Activated gamma-delta T cell treated with anti-CD3 and anti-CD28 coated beads, Interleukin-2, amount 50 U/mL, for 16 hours (primary cell): ENCODE measurements around the gene TFR2.

Source experiments
- DNase-seq: peaks from one replicate; pipeline ENCODE4 v3.0.0-alpha.2; 2020; ENCODE audit warnings: low read depth

The TFR2 gene

DNA sequence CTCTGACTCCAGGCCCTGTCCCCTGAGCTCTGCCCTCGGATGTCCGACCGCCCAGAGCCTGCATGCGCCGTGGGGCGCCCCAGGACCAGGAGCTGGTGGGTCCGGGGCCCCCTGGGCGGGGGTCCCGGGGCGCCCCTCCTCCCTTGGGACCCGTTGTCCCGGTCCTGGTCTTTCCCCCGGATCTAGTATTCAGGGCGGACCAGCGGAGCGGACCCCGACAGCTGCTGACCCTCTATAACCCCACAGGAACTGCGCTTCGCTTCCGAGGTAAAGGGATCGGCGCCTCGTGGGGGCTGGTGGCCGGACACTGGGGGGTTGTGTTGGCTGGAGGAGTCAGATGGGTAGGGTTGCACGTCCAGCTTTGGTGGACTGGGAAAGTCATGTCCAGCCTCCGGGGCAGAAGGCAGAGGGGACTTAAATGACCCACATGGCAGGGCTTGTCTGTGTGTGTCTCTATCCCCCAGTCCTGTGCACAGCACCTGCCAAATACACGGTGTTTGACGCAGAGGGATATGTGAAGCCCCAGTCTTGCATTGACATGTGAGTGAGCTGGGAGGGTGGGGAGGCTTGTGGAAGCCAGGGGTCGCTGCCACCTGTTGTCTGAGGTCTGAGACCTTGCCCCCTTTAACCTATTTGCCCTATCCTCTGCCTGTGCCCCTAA, 28.5 kb downstream of the TFR2 start:
- DNase-seq, result no peak

DNA sequence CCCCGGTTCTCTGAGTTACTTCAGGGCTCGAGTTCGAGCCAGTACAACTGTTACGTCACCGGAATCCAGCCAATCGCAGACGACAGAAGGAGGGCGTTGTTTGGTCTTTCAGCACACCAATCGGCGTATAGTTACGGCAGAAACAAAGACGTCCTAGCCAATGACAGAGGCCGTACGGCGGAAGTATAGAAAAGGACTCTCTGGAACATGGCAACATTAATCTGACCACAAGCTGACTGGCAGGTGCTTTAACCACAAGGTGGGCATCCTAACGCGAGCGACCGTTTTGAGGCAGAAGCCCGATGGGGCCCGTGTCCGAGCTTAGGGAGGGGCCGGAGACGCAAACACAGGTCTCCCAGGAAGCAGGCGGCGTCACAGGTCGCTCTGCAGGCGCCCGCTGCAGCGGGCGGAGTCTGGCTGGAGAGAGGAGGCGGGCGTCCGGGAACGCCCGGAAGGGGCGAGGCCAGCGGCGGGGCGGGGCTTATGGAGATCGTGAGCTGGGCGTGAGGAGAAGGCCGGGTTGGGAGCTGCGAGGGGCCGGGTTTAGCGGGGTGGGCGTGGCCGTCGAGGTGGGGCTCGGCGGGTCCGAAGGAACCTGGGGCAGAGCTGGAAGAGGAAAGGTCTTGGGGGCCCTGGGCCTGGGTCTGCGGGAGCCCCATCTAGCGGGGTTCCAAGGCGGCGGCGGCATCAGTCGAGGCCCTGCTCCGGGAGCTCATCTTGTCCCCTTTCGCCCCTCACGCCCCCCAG, 29.2 kb downstream of the TFR2 start, which contains the start of gene MOSPD3:
MOSPD3 (plus strand) TSS at position 558 of the 747 bp plus-strand sequence. CDS start 252 bp downstream, outside the sequence.
- DNase-seq, result peak; percentile 96

DNA sequence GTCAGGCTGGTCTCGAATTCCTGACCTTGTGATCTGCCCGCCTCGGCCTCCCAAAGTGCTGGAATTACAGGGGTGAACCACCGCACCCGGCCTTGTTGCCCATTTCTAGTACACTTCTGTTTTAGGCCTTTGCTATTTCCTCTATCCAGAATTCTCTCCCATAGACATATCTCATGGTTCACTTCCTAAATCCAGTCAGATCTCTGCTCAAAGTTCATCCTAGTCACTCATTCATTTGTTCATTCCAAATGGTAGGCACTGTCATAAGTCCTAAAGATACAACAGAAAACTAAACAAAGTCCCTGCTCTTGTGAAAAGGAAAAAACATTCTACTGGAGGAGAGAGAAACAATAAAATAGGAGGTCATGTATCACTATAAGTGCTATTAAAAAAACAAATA, 31.4 kb downstream of the TFR2 start:
- no peak for DNase-seq

DNA sequence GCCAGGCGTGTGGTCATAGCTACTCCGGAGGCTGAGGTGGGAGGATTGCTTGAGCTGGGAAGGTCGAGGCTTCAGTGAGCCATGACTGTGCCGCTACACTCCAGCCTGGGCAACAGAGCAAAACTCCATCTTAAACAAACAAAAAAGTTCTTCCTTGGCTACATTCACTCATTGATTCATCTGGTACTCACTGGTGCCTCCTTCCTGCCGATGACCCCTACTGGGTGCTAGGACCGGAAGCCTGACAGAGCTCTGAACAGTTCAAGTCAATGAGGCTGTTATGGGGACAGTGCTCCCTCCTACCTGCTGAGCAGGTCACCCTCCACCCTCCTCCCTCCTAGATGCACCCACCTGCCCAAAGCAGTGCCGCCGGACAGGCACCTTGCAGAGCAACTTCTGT, 34.2 kb downstream of the TFR2 start:
- no peak for DNase-seq

DNA sequence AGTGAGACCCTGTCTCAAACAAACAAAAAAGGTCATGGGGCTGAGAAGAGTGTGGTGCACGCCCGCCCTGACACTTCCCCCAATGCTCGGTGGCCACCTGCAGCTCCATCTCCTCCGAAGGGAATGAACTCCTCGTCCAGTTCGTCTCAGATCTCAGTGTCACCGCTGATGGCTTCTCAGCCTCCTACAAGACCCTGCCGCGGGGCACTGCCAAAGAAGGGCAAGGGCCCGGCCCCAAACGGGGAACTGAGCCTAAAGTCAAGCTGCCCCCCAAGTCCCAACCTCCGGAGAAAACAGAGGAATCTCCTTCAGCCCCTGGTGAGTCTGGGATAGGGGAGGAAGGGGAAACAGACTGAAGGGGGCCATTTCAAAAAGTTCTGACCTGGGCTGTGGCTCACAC, 35.0 kb downstream of the TFR2 start:
- no peak for DNase-seq

DNA sequence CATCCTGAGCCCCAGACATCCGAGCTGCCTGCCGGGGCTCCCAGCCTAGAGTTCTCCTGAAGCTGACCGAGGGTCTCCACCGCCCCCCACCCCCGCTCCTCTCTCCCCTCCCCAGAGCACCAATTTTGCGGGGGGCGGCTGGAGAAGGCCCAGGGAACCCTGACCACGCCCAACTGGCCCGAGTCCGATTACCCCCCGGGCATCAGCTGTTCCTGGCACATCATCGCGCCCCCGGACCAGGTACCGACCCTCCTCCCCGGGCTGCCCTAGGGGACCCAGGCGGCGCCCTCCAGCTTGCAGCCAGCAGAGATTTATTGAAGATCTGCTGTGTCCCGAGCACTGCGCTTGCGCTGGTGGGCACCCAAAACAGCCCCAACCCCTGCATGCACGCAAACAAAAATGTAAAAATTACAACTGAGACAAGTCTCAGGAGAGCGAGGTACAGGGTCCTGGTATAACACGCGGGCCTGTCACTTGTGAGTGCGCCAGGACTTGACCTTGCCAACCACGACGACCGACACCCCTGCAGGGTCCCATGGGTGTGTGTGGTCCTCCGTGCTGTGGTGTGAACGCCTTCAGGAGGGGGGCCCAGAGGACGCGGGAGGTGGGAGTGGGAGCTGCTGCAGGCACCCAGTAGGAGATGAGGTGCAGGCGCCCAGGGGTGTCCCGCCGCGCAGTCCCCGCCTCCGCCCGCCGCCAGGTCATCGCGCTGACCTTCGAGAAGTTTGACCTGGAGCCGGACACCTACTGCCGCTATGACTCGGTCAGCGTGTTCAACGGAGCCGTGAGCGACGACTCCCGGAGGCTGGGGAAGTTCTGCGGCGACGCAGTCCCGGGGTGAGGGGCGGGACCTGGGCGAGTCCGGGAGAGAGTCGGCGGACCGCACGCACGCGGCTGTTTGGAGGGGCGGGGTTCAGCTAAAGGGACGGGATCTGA, 36.1 kb downstream of the TFR2 start:
- DNase-seq, result no peak

DNA sequence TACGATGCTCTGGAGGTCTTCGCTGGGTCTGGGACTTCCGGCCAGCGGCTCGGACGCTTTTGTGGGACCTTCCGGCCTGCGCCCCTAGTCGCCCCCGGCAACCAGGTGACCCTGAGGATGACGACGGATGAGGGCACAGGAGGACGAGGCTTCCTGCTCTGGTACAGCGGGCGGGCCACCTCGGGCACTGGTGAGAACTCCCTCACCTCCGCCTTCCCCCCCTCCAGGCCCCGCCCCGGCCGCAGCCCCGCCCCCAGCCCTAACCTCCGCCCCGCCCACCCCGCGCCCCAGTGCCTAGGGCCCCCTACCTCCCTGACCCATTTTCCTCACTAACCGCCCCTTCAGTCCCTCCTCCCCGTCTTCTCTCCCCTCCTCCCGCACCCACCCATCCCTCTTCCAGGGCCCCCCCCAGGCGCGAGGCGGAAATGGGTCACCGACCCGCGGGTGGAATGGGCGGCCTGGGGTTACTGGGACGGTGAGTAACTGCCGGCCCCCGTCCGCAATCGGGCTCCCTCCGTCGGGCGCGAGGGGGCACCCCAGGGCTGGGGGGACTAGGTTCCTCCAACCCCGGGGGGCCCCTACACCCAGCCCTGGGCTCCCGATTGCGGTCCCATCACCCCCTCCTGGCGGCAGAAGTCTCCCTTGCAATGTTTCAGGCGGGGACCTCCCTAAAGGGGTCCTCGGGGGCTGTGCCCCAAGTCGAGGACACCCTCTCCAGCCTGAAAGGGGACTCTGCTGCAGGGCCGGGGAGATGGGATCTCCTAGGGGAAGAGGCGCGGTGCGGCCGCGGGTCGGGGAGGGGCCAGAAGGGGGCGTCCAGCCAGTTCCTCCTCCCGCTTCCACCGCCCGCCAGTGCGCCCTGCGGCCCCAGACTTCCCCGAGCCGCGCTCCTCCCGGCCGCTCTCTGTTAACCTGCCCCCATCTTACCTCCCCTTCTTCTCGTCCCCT, 37.0 kb downstream of the TFR2 start:
- peak; percentile 71 for DNase-seq

DNA sequence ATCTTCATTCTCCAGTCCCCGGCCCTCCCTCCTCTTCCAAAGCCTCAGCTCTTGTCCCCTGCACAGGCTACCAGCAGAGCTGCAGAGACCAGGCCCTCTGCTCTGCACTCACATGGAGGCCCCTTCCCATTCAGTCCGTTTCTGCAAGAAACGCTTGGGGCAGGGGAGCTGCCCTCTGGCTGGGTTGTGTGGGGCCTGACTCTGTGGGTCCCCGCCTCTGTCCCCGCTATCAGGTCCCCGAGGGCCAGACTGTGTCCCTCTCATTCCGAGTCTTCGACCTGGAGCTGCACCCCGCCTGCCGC, 37.7 kb downstream of the TFR2 start:
- DNase-seq, result no peak

DNA sequence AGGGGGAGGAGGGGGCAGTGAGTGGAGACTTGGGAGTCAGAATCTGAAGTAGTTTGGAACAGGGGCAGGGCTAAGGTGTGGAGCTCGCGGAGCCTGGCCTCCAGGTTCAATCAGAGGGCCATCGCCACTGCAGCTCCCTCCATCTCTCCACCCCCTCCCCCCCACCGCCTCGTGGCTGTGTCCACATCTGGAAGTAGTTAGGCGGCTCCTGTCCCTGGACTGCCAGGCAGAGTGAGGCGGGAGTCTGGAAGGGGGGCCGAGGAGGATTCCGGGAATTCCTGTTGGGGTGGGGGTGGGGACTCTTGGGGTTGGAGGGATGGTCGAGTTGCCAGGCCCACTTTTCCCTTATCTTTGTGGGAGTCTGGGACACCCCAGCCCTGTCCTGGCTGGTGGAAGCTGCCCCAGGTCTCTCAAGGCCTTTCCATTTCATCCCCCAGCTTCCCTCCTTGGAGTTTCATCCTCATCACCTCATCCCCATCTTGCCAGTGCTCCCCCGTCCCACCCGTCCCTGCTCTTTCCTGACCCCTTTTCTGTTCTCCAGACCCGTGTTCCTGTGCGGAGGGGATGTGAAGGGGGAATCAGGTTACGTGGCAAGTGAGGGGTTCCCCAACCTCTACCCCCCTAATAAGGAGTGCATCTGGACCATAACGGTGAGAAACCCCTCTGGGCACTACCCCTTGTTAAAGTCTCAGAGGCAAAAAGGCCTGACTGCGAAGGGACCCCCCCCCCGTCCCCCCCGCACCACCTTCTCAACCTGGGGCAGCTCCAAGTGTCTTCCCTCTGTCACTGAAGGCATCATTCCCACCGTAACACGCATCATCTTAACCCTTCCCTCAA, 38.2 kb downstream of the TFR2 start:
- DNase-seq, result no peak

DNA sequence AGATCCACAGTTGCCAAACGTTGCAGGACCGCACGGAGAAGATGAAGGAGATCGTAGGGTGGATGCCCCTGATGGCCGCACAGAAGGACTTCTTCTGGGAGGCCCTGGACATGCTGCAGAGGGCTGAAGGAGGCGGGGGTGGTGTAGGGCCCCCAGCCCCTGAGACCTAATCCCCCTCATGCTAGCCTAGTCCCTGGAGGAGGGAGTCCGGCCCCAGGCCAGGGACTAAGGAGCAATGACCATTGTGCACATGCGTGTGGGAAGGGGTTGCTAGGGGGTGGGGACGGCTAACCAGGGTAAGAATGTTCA, 40.7 kb downstream of the TFR2 start:
- no peak for DNase-seq

DNA sequence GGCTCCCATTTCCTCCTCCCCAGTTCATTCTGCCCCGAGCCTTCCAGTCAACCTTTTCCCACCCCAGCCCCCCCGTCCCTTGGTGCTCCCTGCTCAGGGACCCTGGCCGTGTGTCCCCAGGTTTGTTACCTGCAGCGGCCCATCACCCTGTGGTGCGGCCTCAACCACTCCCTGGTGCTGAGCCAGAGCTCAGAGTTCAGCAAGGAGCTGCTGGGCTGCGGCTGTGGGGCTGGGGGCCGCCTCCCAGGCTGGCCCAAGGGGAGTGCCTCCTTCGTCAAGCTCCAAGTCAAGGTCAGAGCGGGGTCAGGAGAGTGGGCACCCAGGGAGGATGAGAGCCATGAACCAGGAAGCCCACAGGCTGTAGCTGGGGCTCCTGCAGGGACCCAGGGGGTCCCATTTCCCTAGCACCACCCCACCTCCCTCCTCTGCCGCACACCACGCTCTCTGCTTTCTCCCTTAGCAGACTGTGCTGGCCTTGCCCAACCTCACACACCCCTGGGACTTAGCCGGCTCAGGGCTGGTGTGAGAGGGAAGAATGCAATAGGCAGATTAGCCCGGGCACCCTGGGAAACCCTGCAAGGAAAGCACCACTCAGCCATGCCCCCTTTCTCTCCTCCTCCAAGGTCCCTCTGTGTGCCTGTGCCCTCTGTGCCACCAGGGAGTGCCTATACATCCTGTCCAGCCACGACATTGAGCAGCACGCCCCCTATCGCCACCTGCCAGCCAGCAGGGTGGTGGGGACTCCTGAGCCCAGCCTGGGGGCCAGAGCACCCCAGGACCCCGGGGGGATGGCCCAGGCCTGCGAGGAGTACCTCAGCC, 41.2 kb downstream of the TFR2 start:
- no peak for DNase-seq

DNA sequence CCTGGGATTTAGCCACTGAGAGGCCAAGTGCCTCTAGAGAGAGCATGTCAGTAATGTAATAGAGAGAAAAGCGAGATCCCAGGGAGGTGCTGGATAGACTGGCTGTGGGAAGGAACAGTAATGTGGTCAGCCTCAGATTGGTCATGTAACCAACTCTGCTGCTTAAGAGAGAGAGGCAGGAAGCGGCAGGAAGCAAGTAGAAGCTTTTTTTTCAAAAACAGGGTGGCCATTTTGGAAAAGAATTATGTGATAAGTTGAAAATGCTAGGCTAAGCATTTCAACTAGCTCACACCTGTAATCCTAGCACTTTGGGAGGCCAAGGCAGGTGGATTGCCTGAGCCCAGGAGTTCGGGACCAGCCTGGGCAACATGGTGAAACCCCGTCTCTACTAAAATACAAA, 42.9 kb downstream of the TFR2 start:
- DNase-seq, result no peak

DNA sequence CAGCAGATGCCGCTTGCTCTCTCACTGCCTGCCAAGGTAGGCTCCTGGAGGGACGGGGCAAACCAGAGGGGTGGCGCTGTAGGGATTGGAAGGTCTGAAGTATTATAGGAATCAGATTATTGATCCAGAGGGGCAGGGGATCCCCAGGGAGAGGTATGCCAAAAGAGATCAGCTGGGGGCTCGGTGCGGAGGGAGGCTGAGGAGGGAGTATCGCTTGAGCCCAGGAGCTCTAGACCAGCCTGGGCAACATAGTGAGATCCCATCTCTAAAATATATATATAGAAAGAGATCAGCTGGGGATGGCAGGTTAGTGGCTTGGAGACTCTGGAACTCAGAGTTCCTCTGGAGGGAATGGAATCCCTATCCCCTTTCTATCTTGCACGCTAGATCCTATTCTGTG, 46.2 kb downstream of the TFR2 start:
- no peak for DNase-seq

DNA sequence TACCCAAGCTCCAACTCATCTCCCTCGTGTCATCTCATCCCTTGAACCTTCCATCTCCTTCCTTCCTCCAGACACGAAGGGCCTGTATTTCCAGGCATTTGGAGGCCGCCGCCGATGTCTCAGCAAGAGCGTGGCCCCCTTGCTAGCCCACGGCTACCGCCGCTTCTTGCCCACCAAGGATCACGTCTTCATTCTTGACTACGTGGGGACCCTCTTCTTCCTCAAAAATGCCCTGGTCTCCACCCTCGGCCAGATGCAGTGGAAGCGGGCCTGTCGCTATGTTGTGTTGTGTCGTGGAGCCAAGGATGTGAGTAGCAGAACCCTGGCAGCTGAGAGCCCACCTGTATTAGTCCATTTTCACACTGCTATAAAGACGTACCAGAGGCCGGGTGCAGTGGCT, 49.8 kb downstream of the TFR2 start:
- no peak for DNase-seq

DNA sequence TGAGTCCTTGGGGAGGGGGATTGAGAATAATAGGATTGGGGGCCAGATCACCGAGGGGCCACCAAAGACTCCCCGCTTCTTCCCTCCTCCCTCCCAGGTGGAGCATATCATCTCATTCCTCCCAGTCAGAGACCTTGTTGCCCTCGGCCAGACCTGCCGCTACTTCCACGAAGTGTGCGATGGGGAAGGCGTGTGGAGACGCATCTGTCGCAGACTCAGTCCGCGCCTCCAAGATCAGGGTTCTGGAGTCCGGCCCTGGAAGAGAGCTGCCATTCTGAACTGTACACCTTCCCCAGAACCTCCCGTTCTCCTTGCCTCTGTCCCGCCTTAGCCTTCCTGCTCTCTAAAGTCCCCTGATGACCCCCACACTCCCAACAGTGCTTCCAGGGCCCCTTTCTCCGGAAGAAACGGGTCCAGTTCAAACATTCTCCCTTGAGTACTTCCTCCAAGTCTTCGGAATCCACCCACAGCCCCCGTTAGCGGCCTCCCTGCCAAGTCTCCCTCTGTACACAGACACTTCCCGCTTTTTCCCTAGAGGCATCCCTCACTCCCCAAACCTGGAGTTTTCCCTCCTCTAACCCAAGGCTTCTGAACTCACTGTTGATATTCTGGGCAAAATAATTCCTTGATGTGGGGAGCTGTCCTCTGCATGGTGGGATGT, 51.1 kb downstream of the TFR2 start:
- no peak for DNase-seq

DNA sequence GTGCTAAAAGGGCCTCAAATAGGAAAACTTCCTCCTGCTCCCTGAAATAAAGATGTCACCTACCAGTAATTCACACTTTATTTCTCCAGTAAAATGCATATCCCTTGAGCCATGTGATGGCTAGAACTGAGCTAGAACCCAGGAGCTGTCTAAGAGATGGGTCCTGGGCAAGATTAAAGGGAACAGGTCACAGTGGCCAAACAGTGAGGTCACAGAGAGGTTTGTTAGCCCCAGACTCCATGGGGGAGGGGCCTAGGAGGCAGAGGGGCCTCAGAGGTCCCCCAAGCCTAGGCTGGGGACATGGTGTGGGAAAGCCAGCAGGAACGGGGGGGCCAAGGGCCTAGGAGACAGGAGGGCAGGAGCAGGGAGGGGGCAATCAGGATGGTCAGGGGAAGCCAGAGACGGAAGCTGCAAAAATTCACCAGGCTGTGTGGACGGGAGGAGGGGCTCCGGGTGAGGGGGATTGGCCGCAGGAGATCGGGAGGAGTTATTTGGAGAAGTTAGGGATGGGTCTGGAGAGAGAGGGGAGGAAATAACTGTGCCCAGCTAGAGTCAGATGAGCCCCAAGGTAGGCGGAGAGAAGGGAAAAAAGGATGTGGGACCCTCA, 51.9 kb downstream of the TFR2 start:
- no peak for DNase-seq

DNA sequence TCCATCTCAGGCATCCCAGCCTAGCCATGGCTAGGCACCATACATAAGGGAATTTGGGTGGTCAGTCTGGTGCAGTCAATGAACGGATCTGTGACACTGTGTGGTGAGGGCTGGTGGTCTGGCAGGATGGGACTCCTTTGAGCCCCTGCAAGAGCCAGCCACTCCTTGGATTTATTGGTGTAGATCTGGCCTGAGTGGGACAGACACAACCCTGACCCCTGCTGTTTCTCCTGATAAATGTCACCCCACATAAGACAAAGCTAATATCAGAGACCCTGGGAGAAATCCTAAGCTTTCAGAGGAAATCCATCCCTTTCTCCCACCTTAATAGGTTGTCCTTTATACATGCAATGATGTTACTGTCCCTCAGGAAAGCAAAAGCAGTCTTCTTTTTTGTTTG, 52.9 kb downstream of the TFR2 start:
- no peak for DNase-seq

DNA sequence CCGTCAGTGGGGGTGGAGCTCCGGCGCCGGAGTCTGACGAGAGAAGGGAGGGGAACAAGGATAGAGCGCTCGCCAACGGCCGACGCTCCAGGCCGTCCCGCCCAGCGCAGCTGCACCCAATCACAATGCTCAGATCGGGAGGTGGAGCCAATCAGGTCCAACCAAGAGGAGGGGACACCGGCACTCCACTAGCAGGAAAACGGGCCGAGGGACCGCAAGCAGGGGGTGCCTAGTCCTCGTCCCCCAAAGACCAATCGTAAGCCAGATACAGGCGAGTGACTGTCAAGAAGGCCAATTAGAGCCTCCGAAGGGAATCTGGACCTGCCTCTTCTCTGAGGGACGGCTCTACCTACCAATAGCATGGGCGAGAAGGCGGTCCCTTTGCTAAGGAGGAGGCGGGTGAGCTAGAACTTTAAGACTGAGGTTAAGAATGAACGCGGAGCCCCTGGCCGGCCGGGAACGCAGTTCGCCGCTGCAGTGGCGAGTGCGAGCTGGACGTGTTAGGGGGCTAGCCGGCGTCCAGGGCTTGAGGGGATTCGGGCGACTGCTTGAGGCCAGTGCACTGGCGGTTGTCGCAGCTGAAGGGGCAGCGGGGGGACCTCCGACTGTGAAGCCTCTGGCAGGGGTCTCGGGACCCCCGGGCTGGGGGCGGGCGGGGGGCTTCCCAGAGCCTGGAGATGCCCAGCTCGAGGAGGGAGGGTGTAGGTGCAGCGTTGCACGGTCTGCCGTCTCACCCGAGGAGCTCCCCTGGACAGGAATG, 54.9 kb downstream of the TFR2 start, which contains the start of gene FBXO24:
FBXO24 (plus strand) TSS at position 63 of the 760 bp plus-strand sequence; CDS start at position 361, 298 bp downstream.
- peak; percentile 99 for DNase-seq
